Pericardium fibroblast (primary cell): ENCODE measurements around the gene WFDC1. TPM values are rescaled to one million over a fixed set of nuclear protein-coding genes. Genes with fewer than 3 reads are reported as not detected.

Experiments
- total RNA-seq: library from RNA; depleted of rRNA; stranded (reverse); fragments of >200 nt; gene quantifications from 2 replicates; pipeline ENCODE4 v1.2.3, GENCODE V29; 2015

Gene WFDC1, protein sequence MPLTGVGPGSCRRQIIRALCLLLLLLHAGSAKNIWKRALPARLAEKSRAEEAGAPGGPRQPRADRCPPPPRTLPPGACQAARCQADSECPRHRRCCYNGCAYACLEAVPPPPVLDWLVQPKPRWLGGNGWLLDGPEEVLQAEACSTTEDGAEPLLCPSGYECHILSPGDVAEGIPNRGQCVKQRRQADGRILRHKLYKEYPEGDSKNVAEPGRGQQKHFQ
- 2.5 TPM in 1 of 2 replicates, not detected in the other for total RNA-seq

DNA sequence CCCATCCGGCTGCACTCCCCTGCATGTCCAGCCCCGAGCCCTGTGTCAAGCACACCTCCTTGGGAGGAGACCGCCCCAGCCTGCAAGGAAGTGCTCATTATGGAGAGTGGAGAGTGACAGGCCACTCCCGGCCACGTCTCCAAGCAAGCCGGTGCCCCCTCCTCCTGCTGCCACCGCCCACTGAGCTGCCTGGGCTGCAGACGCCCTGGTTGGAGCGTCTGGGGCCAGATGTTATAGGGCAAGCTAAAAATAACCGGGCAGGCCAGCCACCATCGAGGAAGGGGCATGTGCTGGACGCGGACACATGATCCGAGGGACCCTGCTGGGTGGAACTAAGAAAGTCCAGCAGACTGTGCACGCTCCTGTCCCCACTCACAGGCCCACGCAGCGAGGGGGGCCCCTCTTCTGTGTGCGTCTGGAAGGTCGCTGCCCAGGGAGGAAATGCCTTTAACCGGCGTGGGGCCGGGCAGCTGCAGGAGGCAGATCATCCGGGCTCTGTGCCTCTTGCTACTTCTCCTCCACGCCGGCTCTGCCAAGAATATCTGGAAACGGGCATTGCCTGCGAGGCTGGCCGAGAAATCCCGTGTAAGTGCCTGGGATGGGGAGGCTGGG is at the start of gene WFDC1:
TSS of gene WFDC1 (plus strand) at position 348 of the 612 bp plus-strand sequence. CDS start at position 442, 94 bp downstream.

DNA sequence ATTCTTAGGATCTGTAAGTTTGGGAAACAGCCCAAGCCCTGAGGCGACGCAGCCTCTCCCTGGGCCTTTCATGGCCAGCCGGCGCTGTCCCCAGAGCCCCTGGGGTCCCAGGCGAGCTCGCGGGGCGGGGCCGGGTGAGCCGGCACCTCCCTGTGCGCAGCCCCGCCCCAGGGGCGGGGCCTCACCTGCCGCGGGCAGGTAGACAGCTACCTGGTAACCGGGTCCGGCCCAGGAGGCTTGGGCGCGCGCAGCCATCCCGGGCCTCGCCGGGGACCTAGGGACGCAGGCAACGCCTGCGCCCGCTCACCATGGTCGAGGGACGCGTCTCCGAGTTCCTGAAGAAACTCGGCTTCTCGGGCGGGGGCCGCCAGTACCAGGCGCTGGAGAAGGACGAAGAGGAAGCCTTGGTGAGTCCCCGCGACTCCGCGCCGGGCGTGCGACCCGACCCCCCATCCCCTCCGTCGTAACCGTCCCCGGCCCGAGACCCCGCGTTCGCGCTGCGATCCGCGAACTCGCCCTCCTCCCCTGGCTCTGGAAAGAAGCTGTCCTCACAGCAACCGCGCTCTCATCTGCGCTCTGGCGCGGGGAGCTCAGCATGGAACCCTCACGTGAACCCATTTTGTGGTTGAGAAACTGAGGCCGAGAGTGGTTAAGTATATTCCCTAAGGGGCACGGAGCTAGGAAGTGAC is 73.8 kb downstream of the WFDC1 start, which contains the start of gene ATP2C2:
TSS of gene ATP2C2 (plus strand) at position 231 of the 689 bp plus-strand sequence. CDS start at position 309, 78 bp downstream.

Other genes with a start within 250 kb of the WFDC1 start
- gene MBTPS1, start 177.9 kb upstream of the WFDC1 start, total RNA-seq, result 86.1 TPM in 2 replicates
- gene HSDL1, start 149.7 kb upstream of the WFDC1 start, total RNA-seq, result 10.3 and 20.8 TPM in 2 replicates
- gene DNAAF1, start 149.6 kb upstream of the WFDC1 start, total RNA-seq, result not detected in 2 replicates
- gene TAF1C, start 107.8 kb upstream of the WFDC1 start, total RNA-seq, result 9.6 and 13.1 TPM in 2 replicates
- not detected in 2 replicates for gene ADAD2, start 103.7 kb upstream of the WFDC1 start, total RNA-seq
- not detected in 2 replicates for gene KCNG4, start 54.9 kb upstream of the WFDC1 start, total RNA-seq
- gene ATP2C2, start 73.7 kb downstream of the WFDC1 start, total RNA-seq, result not detected in 2 replicates
- gene MEAK7, start 209.8 kb downstream of the WFDC1 start, total RNA-seq, result 12.1 and 19.3 TPM in 2 replicates